HG02938 (cell line): ENCODE data around the gene ZMYM1.
"Not testable (repeated sequence)": the region's sequence is repeated elsewhere in the genome, so short reads cannot be mapped to it uniquely, and the experiment has no call there.

Source experiments
- ATAC-seq: cut with Tn5 transposase; IDR thresholded peaks from one replicate; pipeline ENCODE4 v1.9.1; 2021; ENCODE audit warnings: mild to moderate bottlenecking, moderate library complexity; ENCODE audit not compliant: unreplicated experiment

Gene ZMYM1

GRCh38 chr1:35073265-35073811, 5.8 kb upstream of the ZMYM1 start:
- no peak for ATAC-seq

- not testable (repeated sequence) for ATAC-seq
Observed at GRCh38 chr1:35076426-35076825, 2.8 kb upstream of the ZMYM1 start.

GRCh38 chr1:35080171-35080854, 1.1 kb downstream of the ZMYM1 start:
- no peak for ATAC-seq

- ATAC-seq = no peak
Observed at GRCh38 chr1:35085421-35085820, 6.2 kb downstream of the ZMYM1 start.

GRCh38 chr1:35097224-35097623, 18.0 kb downstream of the ZMYM1 start:
- no peak for ATAC-seq

- ATAC-seq = no peak
Observed at GRCh38 chr1:35111106-35111505, 31.9 kb downstream of the ZMYM1 start.

- ATAC-seq = no peak
Observed at GRCh38 chr1:35112668-35113067, 33.5 kb downstream of the ZMYM1 start.

GRCh38 chr1:35115459-35116383, 36.5 kb downstream of the ZMYM1 start:
- ATAC-seq = no peak

- ATAC-seq = no peak
Observed at GRCh38 chr1:35120458-35121133, 41.4 kb downstream of the ZMYM1 start.

GRCh38 chr1:35122311-35122710, 43.1 kb downstream of the ZMYM1 start:
- ATAC-seq = no peak

GRCh38 chr1:35126546-35126945, 47.4 kb downstream of the ZMYM1 start:
- no peak for ATAC-seq

GRCh38 chr1:35129080-35129479, 49.9 kb downstream of the ZMYM1 start:
- no peak for ATAC-seq

- no peak for ATAC-seq
Observed at GRCh38 chr1:35136780-35137179, 57.6 kb downstream of the ZMYM1 start.

GRCh38 chr1:35137590-35137989, 58.4 kb downstream of the ZMYM1 start:
- not testable (repeated sequence) for ATAC-seq

- not testable (repeated sequence) for ATAC-seq
Observed at GRCh38 chr1:35142294-35142693, 63.1 kb downstream of the ZMYM1 start.

GRCh38 chr1:35142728-35143127, 63.5 kb downstream of the ZMYM1 start:
- not testable (repeated sequence) for ATAC-seq

GRCh38 chr1:35143737-35144508, 64.7 kb downstream of the ZMYM1 start:
- no peak for ATAC-seq

- not testable (repeated sequence) for ATAC-seq
Observed at GRCh38 chr1:35145892-35146549, 66.8 kb downstream of the ZMYM1 start.

GRCh38 chr1:35151220-35151619, 72.0 kb downstream of the ZMYM1 start:
- no peak for ATAC-seq

GRCh38 chr1:35164893-35165292, 85.7 kb downstream of the ZMYM1 start:
- ATAC-seq = no peak
